HCT116 (cell line): ENCODE measurements around the gene SAMD7. TPM values are rescaled to one million over a fixed set of nuclear protein-coding genes. Genes with fewer than 3 reads are reported as not detected.

Source experiments
- ATAC-seq: fragments of 200-7000 bp; cut with Tn5 transposase; 2 replicates; pipeline ENCODE4 v1.9.1; 2020; ENCODE audit warnings: mild to moderate bottlenecking, moderate library complexity
- BruUV-seq: library from RNA; stranded (reverse); fragments of 400-500 nt; replicated peaks from 2 replicates; lab custom pipeline; 2021; lab: Mats Ljungman, UMichigan
- CTCF ChIA-PET: fragments of 300-600 bp; sonication (Branson Sonifier 250); formaldehyde crosslinking; loops from one replicate; lab custom pipeline; 2021; ENCODE audit warnings: antibody characterized with exemption; lab: Charles Lee
- POLR2A ChIA-PET: fragments of 300-600, 350-600 bp; sonication (Branson Sonifier 250); formaldehyde crosslinking; loops from one replicate; lab custom pipeline; 2021; ENCODE audit warnings: antibody characterized with exemption; lab: Charles Lee
- RAD21 ChIA-PET, 2 experiments: fragments of 300-600 bp; sonication (Branson Sonifier 250); formaldehyde crosslinking; loops; one replicate each; lab custom pipeline; 2023; ENCODE audit warnings: low total read pairs in 2 of 2; ENCODE audit not compliant: uncharacterized antibody in 2 of 2, unreplicated experiment in 2 of 2, low non-redundant PET in 1 of 2; lab: Charles Lee
- DNase-seq: peaks from one replicate; pipeline ENCODE4 v3.0.0-alpha.2; 2010; ENCODE audit warnings: low read depth, low spot score
- H2AFZ ChIP-seq: fragments of 200-600 bp; shearing (Covaris generic), sonication (generic); 2 replicates; pipeline ENCODE4 v1.6.1; 2017; ENCODE audit warnings: low read depth, mixed run types, mixed read lengths, antibody characterized with exemption, low read length; ENCODE audit not compliant: poor library complexity, severe bottlenecking
- H3K27ac ChIP-seq: 2 replicates; pipeline ENCODE4 v1.5.1; 2012; ENCODE audit warnings: low read depth, low read length
- H3K27me3 ChIP-seq: fragments of 200-600 bp; sonication (generic); 2 replicates; pipeline ENCODE4 v1.6.1; 2016; ENCODE audit warnings: mixed run types, low read length, mixed read lengths; ENCODE audit not compliant: insufficient read depth
- H3K36me3 ChIP-seq, 2 experiments: fragments of 200-500 bp in 1 of 2; fragments of 200-600 bp in 1 of 2; sonication (Bioruptor generic) in 1 of 2; sonication (generic) in 1 of 2; 2 replicates each; pipeline versions ENCODE4 v1.5.1 to v1.6.1; 2014 to 2016; ENCODE audit warnings: low read length in 2 of 2, inconsistent platforms in 1 of 2, mixed read lengths in 1 of 2, mixed run types in 1 of 2; ENCODE audit not compliant: insufficient read depth in 2 of 2, control insufficient read depth in 1 of 2
- H3K4me1 ChIP-seq, 2 experiments: fragments of 200-600 bp in 1 of 2; sonication (generic) in 1 of 2; 2 replicates each; pipeline versions ENCODE4 v1.5.1 to v1.6.1; 2012 to 2017; ENCODE audit warnings: low read length in 2 of 2, inconsistent platforms in 1 of 2, mild to moderate bottlenecking in 1 of 2, mixed read lengths in 1 of 2, mixed run types in 1 of 2, moderate library complexity in 1 of 2; ENCODE audit not compliant: insufficient read depth in 2 of 2, control insufficient read depth in 1 of 2
- H3K4me2 ChIP-seq: fragments of 200-600 bp; sonication (generic); 2 replicates; pipeline ENCODE4 v1.6.1; 2017; ENCODE audit warnings: mixed run types, low read length, mixed read lengths
- H3K4me3 ChIP-seq, 2 experiments: fragments of 200-600 bp in 1 of 2; sonication (generic) in 1 of 2; replicated peaks in 1 of 2; 2 replicates each; pipeline ENCODE4 v1.5.1; 2011 to 2016; ENCODE audit warnings: low read length in 2 of 2, control low read depth in 1 of 2, low read depth in 1 of 2, mild to moderate bottlenecking in 1 of 2, mixed read lengths in 1 of 2, mixed run types in 1 of 2
- H3K79me2 ChIP-seq: fragments of 200-600 bp; sonication (generic); 2 replicates; pipeline ENCODE4 v1.6.1; 2017; ENCODE audit warnings: mild to moderate bottlenecking, mixed run types, low read length, moderate library complexity, mixed read lengths; ENCODE audit not compliant: insufficient read depth
- H3K9ac ChIP-seq: fragments of 200-600 bp; sonication (generic); 2 replicates; pipeline ENCODE4 v1.6.1; 2016; ENCODE audit warnings: low read length, mixed read lengths
- H3K9me2 ChIP-seq: fragments of 200-600 bp; sonication (generic), shearing (Covaris generic); 2 replicates; pipeline ENCODE4 v1.6.1; 2017; ENCODE audit warnings: mixed run types, mild to moderate bottlenecking, moderate library complexity; ENCODE audit not compliant: insufficient read depth
- H3K9me3 ChIP-seq, 2 experiments: fragments of 200-500 bp in 1 of 2; fragments of 200-600 bp in 1 of 2; sonication (Bioruptor generic) in 1 of 2; sonication (generic) in 1 of 2; 2 replicates each; pipeline ENCODE4 v1.6.1; 2014 to 2017; ENCODE audit warnings: low read length in 2 of 2, mixed read lengths in 2 of 2, inconsistent platforms in 1 of 2, low read depth in 1 of 2, mild to moderate bottlenecking in 1 of 2, mixed run types in 1 of 2, moderate library complexity in 1 of 2; ENCODE audit not compliant: control insufficient read depth in 1 of 2, insufficient read depth in 1 of 2
- H4K20me1 ChIP-seq: fragments of 200-600 bp; sonication (generic), shearing (Covaris generic); 2 replicates; pipeline ENCODE4 v1.6.1; 2017; ENCODE audit warnings: mixed run types, mild to moderate bottlenecking, moderate library complexity; ENCODE audit not compliant: insufficient read depth
- ATF3 ChIP-seq: IDR thresholded peaks from 2 replicates; pipeline ENCODE4 v1.6.1; 2012
- CBX3 ChIP-seq: IDR thresholded peaks from 2 replicates; pipeline ENCODE4 v1.6.1; 2012; ENCODE audit warnings: low read depth
- CEBPB ChIP-seq: IDR thresholded peaks from 2 replicates; pipeline ENCODE4 v1.6.1; 2012; ENCODE audit warnings: low read depth
- CTCF ChIP-seq, 3 experiments: fragments of 200-600 bp in 1 of 3; sonication (generic) in 1 of 3; IDR thresholded peaks in 2 of 3; conservative IDR thresholded peaks in 1 of 3; 2 replicates each; pipeline ENCODE4 v1.5.1; 2012 to 2017; ENCODE audit warnings: low read depth in 2 of 3, low read length in 2 of 3, antibody characterized with exemption in 1 of 3, borderline replicate concordance in 1 of 3, control low read depth in 1 of 3, mild to moderate bottlenecking in 1 of 3, mixed read lengths in 1 of 3, mixed run types in 1 of 3, moderate library complexity in 1 of 3; ENCODE audit not compliant: insufficient read depth in 1 of 3
- EGR1 ChIP-seq: IDR thresholded peaks from 2 replicates; pipeline ENCODE4 v1.6.1; 2012; ENCODE audit warnings: low read depth
- ELF1 ChIP-seq: IDR thresholded peaks from 2 replicates; pipeline ENCODE4 v1.6.1; 2012; ENCODE audit warnings: low read depth, borderline replicate concordance
- EZH2 ChIP-seq: fragments of 200-600 bp; sonication (generic); IDR thresholded peaks from 2 replicates; pipeline ENCODE4 v1.6.1; 2017; ENCODE audit warnings: antibody characterized with exemption, mixed run types
- EZH2phosphoT487 ChIP-seq: fragments of 200-600 bp; IDR thresholded peaks from 2 replicates; pipeline ENCODE4 v1.6.1; 2018; ENCODE audit warnings: antibody characterized with exemption, borderline replicate concordance
- FOSL1 ChIP-seq: IDR thresholded peaks from 2 replicates; pipeline ENCODE4 v1.6.1; 2012; ENCODE audit warnings: low read depth
- JUND ChIP-seq: IDR thresholded peaks from 2 replicates; pipeline ENCODE4 v1.6.1; 2012
- MAX ChIP-seq: IDR thresholded peaks from 2 replicates; pipeline ENCODE4 v1.6.1; 2012
- POLR2A ChIP-seq: IDR thresholded peaks from 2 replicates; pipeline ENCODE4 v1.7.0; 2011; ENCODE audit warnings: borderline replicate concordance; ENCODE audit not compliant: insufficient read depth, insufficient read length; ENCODE audit errors: extremely low read depth
- POLR2AphosphoS5 ChIP-seq: IDR thresholded peaks from 2 replicates; pipeline ENCODE4 v1.6.1; 2011; ENCODE audit warnings: mild to moderate bottlenecking, low read depth, low read length, moderate library complexity
- RAD21 ChIP-seq: IDR thresholded peaks from 2 replicates; pipeline ENCODE4 v1.6.1; 2012; ENCODE audit warnings: low read depth, mild to moderate bottlenecking
- SIN3A ChIP-seq: IDR thresholded peaks from 2 replicates; pipeline ENCODE4 v1.6.1; 2012; ENCODE audit warnings: low read depth
- SP1 ChIP-seq: IDR thresholded peaks from 2 replicates; pipeline ENCODE4 v1.6.1; 2012; ENCODE audit warnings: low read depth
- SRF ChIP-seq: IDR thresholded peaks from 2 replicates; pipeline ENCODE4 v1.6.1; 2012; ENCODE audit warnings: low read depth
- TCF7L2 ChIP-seq: IDR thresholded peaks from 2 replicates; pipeline ENCODE4 v1.7.0; 2011; ENCODE audit warnings: borderline replicate concordance, inconsistent platforms; ENCODE audit not compliant: insufficient read depth, insufficient read length; ENCODE audit errors: extremely low read depth
- ZBTB33 ChIP-seq: IDR thresholded peaks from 2 replicates; pipeline ENCODE4 v1.6.1; 2011; ENCODE audit warnings: mild to moderate bottlenecking, low read length, moderate library complexity; ENCODE audit not compliant: insufficient replicate concordance; ENCODE audit errors: extremely low read depth
- ZFX ChIP-seq: fragments of 450-650 bp; IDR thresholded peaks from 2 replicates; pipeline ENCODE4 v1.6.1; 2017
- ZNF274 ChIP-seq: fragments of 200-500 bp; sonication (Bioruptor generic); IDR thresholded peaks from 2 replicates; pipeline ENCODE4 v1.6.1; 2014; ENCODE audit warnings: mild to moderate bottlenecking, low read depth, low read length, inconsistent platforms
- intact Hi-C: fragments of 100-400 bp; cut with micrococcal nuclease; formaldehyde crosslinking; loops from 2 replicates; pipeline ENCODE4 v1.10.0; 2022
- total RNA-seq: library from RNA; stranded (reverse); gene quantifications from one replicate; pipeline ENCODE4 v1.2.1, GENCODE V29; 2021; ENCODE audit not compliant: unreplicated experiment

The SAMD7 gene
- total RNA-seq, 1 experiment from 2014 or later, result not detected

DNA sequence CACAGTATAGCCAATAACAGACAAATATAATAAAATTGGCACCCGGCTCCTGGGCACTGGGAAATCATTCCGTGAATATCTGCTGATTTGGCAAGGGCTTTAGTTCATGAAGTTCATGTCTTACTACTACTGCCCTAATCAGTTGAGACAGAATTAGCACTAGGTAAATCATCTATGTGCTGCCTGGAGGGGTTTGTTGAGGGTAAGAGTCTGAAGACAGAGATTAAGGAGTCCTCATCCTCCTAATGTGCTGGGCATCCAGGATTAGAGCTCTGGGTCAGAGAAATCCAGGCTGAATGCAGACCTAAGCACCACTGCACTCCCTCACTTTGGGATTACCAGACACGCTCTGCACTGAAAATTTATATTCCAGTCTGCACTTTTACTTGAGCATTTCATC lies 2.0 kb downstream of the SAMD7 start (continued):
- no peak for TF ChIP-seq SIN3A
- TF ChIP-seq POLR2A, result no peak
- TF ChIP-seq ELF1, result no peak
- no peak for TF ChIP-seq CTCF (IDR thresholded peaks at IDR 0.05 in 2 of 3, conservative IDR thresholded peaks at IDR 0.05 in 1 of 3; ENCODE audit: borderline replicate concordance in 1 of 3, insufficient read depth in 1 of 3, low read depth in 2 of 3, low read length in 2 of 3)
- TF ChIP-seq ZFX, result no peak
- no peak for TF ChIP-seq ZNF274
- TF ChIP-seq CBX3, result no peak

- Histone ChIP-seq H3K9ac (no peak overlapping the region), H3K79me2 (no peaks in the 10 kb centered on the region), H3K9me2 (no peaks in the 10 kb centered on the region), H3K27me3 (no peaks in the 10 kb centered on the region), H3K36me3 (no peaks in the 10 kb centered on the region), H3K4me1 (no peaks in the 10 kb centered on the region), H3K4me3 (no peak overlapping the region), H3K9me3 (no peaks in the 10 kb centered on the region), H4K20me1 (no peaks in the 10 kb centered on the region), H3K4me2 (no peak overlapping the region), H2AFZ (no peak overlapping the region), H3K27ac (no peak overlapping the region)
- ATAC-seq (no peak), DNase-seq (no peak)
- CTCF ChIA-PET, result no interaction called here
- TF ChIP-seq MAX (no peak), ZBTB33 (no peak), FOSL1 (no peak), SP1 (no peak), ELF1 (no peak), POLR2A (no peak), ATF3 (no peak), ZFX (no peak), RAD21 (no peak), TCF7L2 (no peak), EGR1 (no peak), POLR2AphosphoS5 (no peak), JUND (no peak), ZNF274 (no peak), EZH2 (no peak), CEBPB (no peak), SIN3A (no peak), SRF (no peak), EZH2phosphoT487 (no peak)
- RAD21 ChIA-PET, result no interaction called here
- POLR2A ChIA-PET, result no interaction called here
- intact Hi-C loops, result no loop called here
- no TSS peak for BruUV-seq
Measured at GRCh38 chr3:169914321-169914720, 2.9 kb downstream of the SAMD7 start.
